Keratinocyte (primary cell): ENCODE data around the gene HCN2. TPM values are rescaled to one million over a fixed set of nuclear protein-coding genes. Genes with fewer than 3 reads are reported as not detected.

Experiments
- DNase-seq: peaks from one replicate; pipeline ENCODE4 v3.0.0-alpha.2; 2011; ENCODE audit warnings: low read depth, missing footprints, low spot score
- FAIRE-seq: peaks from 2 replicates; lab custom pipeline; 2011; peaks lifted over from hg19 to GRCh38; lab: Jason Lieb, UNC
- H2AFZ ChIP-seq: 2 replicates; pipeline ENCODE4 v1.6.0; 2012; ENCODE audit warnings: low read length, control low read depth, inconsistent platforms; ENCODE audit not compliant: control insufficient read depth
- H3K27ac ChIP-seq: 2 replicates; pipeline ENCODE4 v1.5.1; 2011; ENCODE audit warnings: low read length; ENCODE audit not compliant: control insufficient read depth, insufficient read depth
- H3K27me3 ChIP-seq: 3 replicates; pipeline ENCODE4 v1.6.0; 2011; ENCODE audit warnings: low read length; ENCODE audit not compliant: control insufficient read depth, insufficient read depth; ENCODE audit errors: extremely low read depth
- H3K36me3 ChIP-seq, 2 experiments: 2 replicates in 1 of 2; 3 replicates in 1 of 2; pipeline ENCODE4 v1.5.1; 2011; ENCODE audit warnings: low read length in 2 of 2, mild to moderate bottlenecking in 1 of 2; ENCODE audit not compliant: control insufficient read depth in 2 of 2, insufficient read depth in 2 of 2; ENCODE audit errors: extremely low read depth in 1 of 2
- H3K4me1 ChIP-seq: 3 replicates; pipeline ENCODE4 v1.5.1; 2011; ENCODE audit warnings: low read length; ENCODE audit not compliant: control insufficient read depth, insufficient read depth; ENCODE audit errors: extremely low read depth
- H3K4me2 ChIP-seq: 3 replicates; pipeline ENCODE4 v1.6.0; 2011; ENCODE audit warnings: low read depth, low read length; ENCODE audit not compliant: control insufficient read depth, insufficient read depth; ENCODE audit errors: extremely low read depth
- H3K4me3 ChIP-seq, 3 experiments: fragments of 200-600 bp in 1 of 3; sonication (generic) in 1 of 3; 2 replicates in 2 of 3; 3 replicates in 1 of 3; pipeline ENCODE4 v1.5.1; 2011 to 2016; ENCODE audit warnings: low read length in 3 of 3, mild to moderate bottlenecking in 3 of 3, control low read depth in 2 of 3, inconsistent platforms in 1 of 3, low read depth in 1 of 3, mixed read lengths in 1 of 3, mixed run types in 1 of 3, moderate library complexity in 1 of 3; ENCODE audit not compliant: control insufficient read depth in 2 of 3, insufficient read depth in 2 of 3; ENCODE audit errors: extremely low read depth in 1 of 3
- H3K79me2 ChIP-seq: 2 replicates; pipeline ENCODE4 v1.6.0; 2012; ENCODE audit warnings: low read length; ENCODE audit not compliant: control insufficient read depth, insufficient read depth
- H3K9ac ChIP-seq: 3 replicates; pipeline ENCODE4 v1.6.0; 2011; ENCODE audit warnings: low read length; ENCODE audit not compliant: control insufficient read depth, insufficient read depth; ENCODE audit errors: extremely low read depth
- H3K9me1 ChIP-seq: 3 replicates; pipeline ENCODE4 v1.6.0; 2011; ENCODE audit warnings: low read length; ENCODE audit not compliant: control insufficient read depth, insufficient read depth; ENCODE audit errors: extremely low read depth
- H3K9me3 ChIP-seq: 2 replicates; pipeline ENCODE4 v1.5.1; 2012; ENCODE audit warnings: low read depth, low read length; ENCODE audit not compliant: control insufficient read depth
- H4K20me1 ChIP-seq: 3 replicates; pipeline ENCODE4 v1.6.0; 2011; ENCODE audit warnings: low read length; ENCODE audit not compliant: control insufficient read depth, insufficient read depth; ENCODE audit errors: extremely low read depth
- CTCF ChIP-seq, 3 experiments: IDR thresholded peaks in 1 of 3; conservative IDR thresholded peaks in 1 of 3; optimal IDR thresholded peaks in 1 of 3; 2 replicates in 2 of 3; 3 replicates in 1 of 3; pipeline versions ENCODE3 to v1.5.1; 2011; ENCODE audit warnings: low read length in 3 of 3, mild to moderate bottlenecking in 3 of 3, moderate library complexity in 2 of 3, control low read depth in 1 of 3, inconsistent platforms in 1 of 3; ENCODE audit not compliant: insufficient read depth in 2 of 3; ENCODE audit errors: extremely low read depth in 1 of 3
- EZH2 ChIP-seq: IDR thresholded peaks from one replicate; pipeline ENCODE4 v1.6.1; 2012; ENCODE audit warnings: inconsistent platforms, mild to moderate bottlenecking, low read length, moderate library complexity
- dilution Hi-C: fragments of 300-500 bp; cut with MboI; formaldehyde crosslinking; loops from one replicate; pipeline ENCODE4 v1.7.0; 2020; ENCODE audit warnings: low sequenced_read_pairs; ENCODE audit not compliant: extremely low pct_ligation_motif_present
- polyA plus RNA-seq, 5 experiments: library from polyadenylated mRNA; depleted of rRNA in 3 of 5; stranded (reverse) in 3 of 5; stranded (forward) in 1 of 5; unstranded in 1 of 5; fragments of >200 nt; gene quantifications; 1 replicate in 1 of 5; 2 replicates in 3 of 5; 3 replicates in 1 of 5; pipeline versions ENCODE4 v1.2.1 to v1.2.3, GENCODE V29; 2011 to 2012; ENCODE audit warnings: missing spikeins in 2 of 5, low read depth in 1 of 5, low replicate concordance in 1 of 5

HCN2 gene
- polyA plus RNA-seq, 1 donor (not counting 4 experiments of a cell fraction or from before 2014, with no cell fraction given) = 0.13 TPM

- Histone ChIP-seq H3K36me3 (peaks cover 9 to 15% of the 10 kb centered on the region in 2 experiments), H3K9me3 (no peaks in the 10 kb centered on the region)
- FAIRE-seq = no peak
Observed at GRCh38 chr19:642767-643727, 53.4 kb downstream of the HCN2 start.

GRCh38 chr19:643736-644135 lies 54.1 kb downstream of the HCN2 start:
- TF ChIP-seq EZH2 = no peak
- TF ChIP-seq CTCF (optimal IDR thresholded peaks at IDR 0.05 in 1 of 3, IDR thresholded peaks at IDR 0.05 in 1 of 3, conservative IDR thresholded peaks at IDR 0.05 in 1 of 3; ENCODE audit: extremely low read depth in 1 of 3, insufficient read depth in 2 of 3, low read length in 3 of 3) = no peak
- Histone ChIP-seq H4K20me1 (peaks cover 3% of the 10 kb centered on the region), H3K79me2 (no peaks in the 10 kb centered on the region), H3K36me3 (peaks cover 9 to 17% of the 10 kb centered on the region in 2 experiments), H2AFZ (no peak overlapping the region), H3K27me3 (no peaks in the 10 kb centered on the region), H3K9me1 (no peaks in the 10 kb centered on the region), H3K4me2 (no peak overlapping the region), H3K4me3 (no peak overlapping the region), H3K9ac (no peak overlapping the region), H3K4me1 (peaks cover 4% of the 10 kb centered on the region), H3K9me3 (no peaks in the 10 kb centered on the region), H3K27ac (no peak overlapping the region)
- DNase-seq (no peak), FAIRE-seq (no peak)
- dilution Hi-C loops = no loop called here

More at GRCh38 chr19:642767-643727, 53.4 kb downstream of the HCN2 start:
- no peak for TF ChIP-seq CTCF (optimal IDR thresholded peaks at IDR 0.05 in 1 of 3, IDR thresholded peaks at IDR 0.05 in 1 of 3, conservative IDR thresholded peaks at IDR 0.05 in 1 of 3; ENCODE audit: extremely low read depth in 1 of 3, insufficient read depth in 2 of 3, low read length in 3 of 3)
- no peak for TF ChIP-seq EZH2
- H2AFZ ChIP-seq = no peak overlapping the region
- peaks cover 4% of the 10 kb centered on the region for H3K4me1 ChIP-seq
- no peak for DNase-seq
- H3K27me3 ChIP-seq = no peaks in the 10 kb centered on the region
- peaks cover 3% of the 10 kb centered on the region for H4K20me1 ChIP-seq
- no peaks in the 10 kb centered on the region for H3K9me1 ChIP-seq
- no peak overlapping the region for H3K4me2 ChIP-seq
- no peak overlapping the region for H3K9ac ChIP-seq
- dilution Hi-C loops = no loop called here
- no peak overlapping the region for H3K4me3 ChIP-seq
- no peak overlapping the region for H3K27ac ChIP-seq
- no peaks in the 10 kb centered on the region for H3K79me2 ChIP-seq
